MM.1S (cell line): ENCODE results near the gene ZNF771.

Experiments
- DNase-seq: peaks from one replicate; pipeline ENCODE4 v3.0.0-alpha.2; 2015
- H2AFZ ChIP-seq: fragments of 300-600 bp; sonication (generic); 2 replicates; pipeline ENCODE4 v1.6.0; 2016; ENCODE audit warnings: antibody characterized with exemption, low read length
- H3F3A ChIP-seq: fragments of 300-600 bp; sonication (generic); 2 replicates; pipeline ENCODE4 v1.6.1; 2016; ENCODE audit warnings: mild to moderate bottlenecking, antibody characterized with exemption, low read length, moderate library complexity, mixed read lengths; ENCODE audit not compliant: insufficient read depth
- H3K27ac ChIP-seq: fragments of 300-600 bp; sonication (generic); 2 replicates; pipeline ENCODE4 v1.5.1; 2016; ENCODE audit warnings: mild to moderate bottlenecking, low read length
- H3K27me3 ChIP-seq: fragments of 300-600 bp; sonication (generic); replicated peaks from 2 replicates; pipeline ENCODE4 v1.6.0; 2016; ENCODE audit warnings: low read length; ENCODE audit not compliant: insufficient read depth
- H3K36me3 ChIP-seq: fragments of 300-600 bp; sonication (generic); replicated peaks from 2 replicates; pipeline ENCODE4 v1.6.1; 2016; ENCODE audit warnings: mild to moderate bottlenecking, low read length, mixed read lengths; ENCODE audit not compliant: insufficient read depth
- H3K4me1 ChIP-seq: fragments of 300-600 bp; sonication (generic); 2 replicates; pipeline ENCODE4 v1.6.1; 2016; ENCODE audit warnings: low read length, mixed read lengths
- H3K4me2 ChIP-seq: fragments of 300-600 bp; sonication (generic); 2 replicates; pipeline ENCODE4 v1.6.0; 2016; ENCODE audit warnings: low read depth, low read length
- H3K4me3 ChIP-seq: fragments of 300-600 bp; sonication (generic); 2 replicates; pipeline ENCODE4 v1.5.1; 2016; ENCODE audit warnings: low read length, mixed read lengths
- H3K79me2 ChIP-seq: fragments of 300-600 bp; sonication (generic); 2 replicates; pipeline ENCODE4 v1.6.1; 2016; ENCODE audit warnings: mixed run types, low read length, mixed read lengths
- H3K9ac ChIP-seq: fragments of 300-600 bp; sonication (generic); 2 replicates; pipeline ENCODE4 v1.6.1; 2016; ENCODE audit warnings: low read length, mixed read lengths
- H3K9me2 ChIP-seq: fragments of 300-600 bp; sonication (generic); replicated peaks from 2 replicates; pipeline ENCODE4 v1.6.1; 2016; ENCODE audit warnings: mild to moderate bottlenecking, low read length, mixed read lengths; ENCODE audit not compliant: insufficient read depth
- H3K9me3 ChIP-seq: fragments of 300-600 bp; sonication (generic); replicated peaks from 2 replicates; pipeline ENCODE4 v1.6.1; 2016; ENCODE audit warnings: mild to moderate bottlenecking, low read length, mixed read lengths; ENCODE audit not compliant: insufficient read depth
- H4K20me1 ChIP-seq: fragments of 300-600 bp; sonication (generic); 2 replicates; pipeline ENCODE4 v1.6.1; 2016; ENCODE audit warnings: mild to moderate bottlenecking, low read length, moderate library complexity, mixed read lengths; ENCODE audit not compliant: insufficient read depth
- EZH2 ChIP-seq: fragments of 300-600 bp; sonication (generic); optimal IDR thresholded peaks from 2 replicates; pipeline ENCODE3; 2017; ENCODE audit warnings: low read depth, mild to moderate bottlenecking, antibody characterized with exemption, low read length, mixed read lengths
- EZH2phosphoT487 ChIP-seq: fragments of 300-600 bp; sonication (generic); IDR thresholded peaks from 2 replicates; pipeline ENCODE4 v1.6.1; 2018; ENCODE audit warnings: antibody characterized with exemption, low read length
- TF ChIP-seq, protein P1 (sequence below): fragments of 300-600 bp; sonication (generic); IDR thresholded peaks from 2 replicates; pipeline ENCODE4 v1.5.1; 2016; ENCODE audit warnings: antibody characterized with exemption, low read length, mixed read lengths

ZNF771 gene

GRCh38 chr16:30456302-30456701 is 48.9 kb downstream of the ZNF771 start:
- TF ChIP-seq EZH2 (no peak), EZH2phosphoT487 (no peak)
- TF ChIP-seq, protein P1, sequence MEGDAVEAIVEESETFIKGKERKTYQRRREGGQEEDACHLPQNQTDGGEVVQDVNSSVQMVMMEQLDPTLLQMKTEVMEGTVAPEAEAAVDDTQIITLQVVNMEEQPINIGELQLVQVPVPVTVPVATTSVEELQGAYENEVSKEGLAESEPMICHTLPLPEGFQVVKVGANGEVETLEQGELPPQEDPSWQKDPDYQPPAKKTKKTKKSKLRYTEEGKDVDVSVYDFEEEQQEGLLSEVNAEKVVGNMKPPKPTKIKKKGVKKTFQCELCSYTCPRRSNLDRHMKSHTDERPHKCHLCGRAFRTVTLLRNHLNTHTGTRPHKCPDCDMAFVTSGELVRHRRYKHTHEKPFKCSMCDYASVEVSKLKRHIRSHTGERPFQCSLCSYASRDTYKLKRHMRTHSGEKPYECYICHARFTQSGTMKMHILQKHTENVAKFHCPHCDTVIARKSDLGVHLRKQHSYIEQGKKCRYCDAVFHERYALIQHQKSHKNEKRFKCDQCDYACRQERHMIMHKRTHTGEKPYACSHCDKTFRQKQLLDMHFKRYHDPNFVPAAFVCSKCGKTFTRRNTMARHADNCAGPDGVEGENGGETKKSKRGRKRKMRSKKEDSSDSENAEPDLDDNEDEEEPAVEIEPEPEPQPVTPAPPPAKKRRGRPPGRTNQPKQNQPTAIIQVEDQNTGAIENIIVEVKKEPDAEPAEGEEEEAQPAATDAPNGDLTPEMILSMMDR, result no peak
- H4K20me1 ChIP-seq, result no peaks in the 10 kb centered on the region
- H3K36me3 ChIP-seq, result no peaks in the 10 kb centered on the region
- H3K27me3 ChIP-seq, result no peaks in the 10 kb centered on the region
- H3K79me2 ChIP-seq, result no peaks in the 10 kb centered on the region
- H3F3A ChIP-seq, result no peaks in the 10 kb centered on the region
- H3K4me3 ChIP-seq, result no peak overlapping the region
- H2AFZ ChIP-seq, result no peak overlapping the region
- no peaks in the 10 kb centered on the region for H3K9me2 ChIP-seq
- no peaks in the 10 kb centered on the region for H3K9me3 ChIP-seq
- H3K27ac ChIP-seq, result no peak overlapping the region
- H3K9ac ChIP-seq, result no peak overlapping the region
- H3K4me1 ChIP-seq, result no peaks in the 10 kb centered on the region
- no peak overlapping the region for H3K4me2 ChIP-seq
- DNase-seq, result no peak

GRCh38 chr16:30457256-30457655 is 49.9 kb downstream of the ZNF771 start:
- Histone ChIP-seq H3K4me1 (no peaks in the 10 kb centered on the region), H3K27me3 (no peaks in the 10 kb centered on the region), H2AFZ (no peak overlapping the region), H4K20me1 (no peaks in the 10 kb centered on the region), H3F3A (no peaks in the 10 kb centered on the region), H3K9ac (no peak overlapping the region), H3K36me3 (no peaks in the 10 kb centered on the region), H3K79me2 (no peaks in the 10 kb centered on the region), H3K4me3 (no peak overlapping the region), H3K9me2 (no peaks in the 10 kb centered on the region), H3K4me2 (no peak overlapping the region), H3K9me3 (no peaks in the 10 kb centered on the region), H3K27ac (no peak overlapping the region)
- no peak for DNase-seq
- TF ChIP-seq, protein P1, result no peak
- TF ChIP-seq EZH2 (no peak), EZH2phosphoT487 (no peak)

GRCh38 chr16:30457743-30458560 is 50.5 kb downstream of the ZNF771 start:
- H2AFZ ChIP-seq, result no peak overlapping the region
- no peaks in the 10 kb centered on the region for H3K4me1 ChIP-seq
- H3K9me2 ChIP-seq, result no peaks in the 10 kb centered on the region
- H3K79me2 ChIP-seq, result no peaks in the 10 kb centered on the region
- H3K9ac ChIP-seq, result no peak overlapping the region
- H3K36me3 ChIP-seq, result no peaks in the 10 kb centered on the region
- no peaks in the 10 kb centered on the region for H3K9me3 ChIP-seq
- no peaks in the 10 kb centered on the region for H3F3A ChIP-seq
- H3K4me2 ChIP-seq, result no peak overlapping the region
- TF ChIP-seq EZH2phosphoT487, result no peak
- no peak for TF ChIP-seq EZH2
- TF ChIP-seq, protein P1, result no peak
- H4K20me1 ChIP-seq, result no peaks in the 10 kb centered on the region
- no peaks in the 10 kb centered on the region for H3K27me3 ChIP-seq
- no peak overlapping the region for H3K27ac ChIP-seq
- H3K4me3 ChIP-seq, result no peak overlapping the region
- no peak for DNase-seq
